Hypothalamus (tissue), 51 donors: Measurements from ENCODE around the gene CRIM1.
A peak's percentile ranks its signal among the peaks of the same experiment; 100 is the strongest.

Experiments
- DNase-seq, 51 donors: peaks; one replicate each; lab custom pipeline; 2025; lab: John Stamatoyannopoulos, UW

The CRIM1 gene

GRCh38 chr2:36567711-36568408, 212.3 kb downstream of the CRIM1 start:
- no peak for DNase-seq

GRCh38 chr2:36568516-36569246, 213.1 kb downstream of the CRIM1 start:
- no peak for DNase-seq

GRCh38 chr2:36569267-36569856, 213.8 kb downstream of the CRIM1 start:
- DNase-seq, result no peak

- no peak for DNase-seq
Observed at GRCh38 chr2:36570416-36570815, 214.8 kb downstream of the CRIM1 start.

GRCh38 chr2:36572054-36572718, 216.6 kb downstream of the CRIM1 start:
- no peak for DNase-seq

GRCh38 chr2:36572719-36573059, 217.1 kb downstream of the CRIM1 start:
- no peak for DNase-seq

- no peak for DNase-seq
Observed at GRCh38 chr2:36573165-36573564, 217.6 kb downstream of the CRIM1 start.

- DNase-seq, result no peak
Observed at GRCh38 chr2:36574560-36574959, 219.0 kb downstream of the CRIM1 start.

- DNase-seq, result no peak
Observed at GRCh38 chr2:36577884-36578283, 222.3 kb downstream of the CRIM1 start.

GRCh38 chr2:36578343-36579296, 223.0 kb downstream of the CRIM1 start:
- DNase-seq, result no peak

- no peak for DNase-seq
Observed at GRCh38 chr2:36579297-36579664, 223.7 kb downstream of the CRIM1 start.

- no peak for DNase-seq
Observed at GRCh38 chr2:36582538-36582937, 227.0 kb downstream of the CRIM1 start.

GRCh38 chr2:36582951-36583350, 227.4 kb downstream of the CRIM1 start:
- no peak for DNase-seq

- no peak for DNase-seq
Observed at GRCh38 chr2:36584148-36584794, 228.7 kb downstream of the CRIM1 start.

GRCh38 chr2:36586672-36587071, 231.1 kb downstream of the CRIM1 start:
- no peak for DNase-seq

- no peak for DNase-seq
Observed at GRCh38 chr2:36587101-36587500, 231.5 kb downstream of the CRIM1 start.

- no peak for DNase-seq
Observed at GRCh38 chr2:36587556-36587955, 232.0 kb downstream of the CRIM1 start.

GRCh38 chr2:36589230-36589630, 233.7 kb downstream of the CRIM1 start:
- DNase-seq, result peak in 1 of 51 donors; percentile 31

- no peak for DNase-seq
Observed at GRCh38 chr2:36594849-36595248, 239.3 kb downstream of the CRIM1 start.

- no peak for DNase-seq
Observed at GRCh38 chr2:36596397-36596796, 240.8 kb downstream of the CRIM1 start.
